Measurements from ENCODE around the gene UBE2M.

Gene UBE2M

GRCh38 chr19:58570770-58571574, 12.6 kb upstream of the UBE2M start:
- ATAC-seq = no peak

GRCh38 chr19:58569943-58570670, 11.7 kb upstream of the UBE2M start:
- no peak for ATAC-seq

More at GRCh38 chr19:58570770-58571574, 12.6 kb upstream of the UBE2M start:
- DNase-seq = peak; percentile 3

GRCh38 chr19:58569191-58569942, 11.0 kb upstream of the UBE2M start:
- DNase-seq (peak; percentile 2), ATAC-seq (no peak)

More at GRCh38 chr19:58569943-58570670, 11.7 kb upstream of the UBE2M start:
- peak; percentile 3 for DNase-seq

GRCh38 chr19:58568453-58569130, 10.2 kb upstream of the UBE2M start:
- DNase-seq (peak; percentile 2), ATAC-seq (no peak)

- DNase-seq (peak; percentile 1), ATAC-seq (no peak)
Measured at GRCh38 chr19:58566989-58567388, 8.6 kb upstream of the UBE2M start.

- ATAC-seq (no peak), DNase-seq (no peak)
Measured at GRCh38 chr19:58563823-58564222, 5.4 kb upstream of the UBE2M start.

- DNase-seq = peak; percentile 56
- ATAC-seq = no peak
Measured at GRCh38 chr19:58563034-58563573, 4.7 kb upstream of the UBE2M start.

GRCh38 chr19:58562122-58563033, 4.0 kb upstream of the UBE2M start:
- peak; percentile 56 for DNase-seq
- ATAC-seq = no peak

- no peak for ATAC-seq
- DNase-seq = no peak
Measured at GRCh38 chr19:58561373-58562121, 3.1 kb upstream of the UBE2M start.

- no peak for DNase-seq
- no peak for ATAC-seq
Measured at GRCh38 chr19:58560921-58561320, 2.5 kb upstream of the UBE2M start.

- DNase-seq (no peak), ATAC-seq (no peak)
Measured at GRCh38 chr19:58560007-58560887, 1.8 kb upstream of the UBE2M start.

GRCh38 chr19:58559275-58560006, 1.0 kb upstream of the UBE2M start:
- DNase-seq (peak; percentile 89), ATAC-seq (peak; percentile 25)

GRCh38 chr19:58558623-58559274, 338 bp upstream of the UBE2M start:
- ATAC-seq (peak; percentile 60), DNase-seq (peak; percentile 100)

GRCh38 chr19:58557221-58558065, 968 bp downstream of the UBE2M start:
- DNase-seq (no peak), ATAC-seq (no peak)

GRCh38 chr19:58556622-58557220, 1.7 kb downstream of the UBE2M start:
- ATAC-seq (no peak), DNase-seq (no peak)

GRCh38 chr19:58555920-58556621, 2.3 kb downstream of the UBE2M start:
- DNase-seq = no peak
- ATAC-seq = no peak
